Gastroesophageal sphincter (tissue), 3 donors: ENCODE measurements around the gene ALK.

ENCODE experiments used
- EP300 ChIP-seq: sonication (generic); formaldehyde crosslinking; IDR thresholded peaks from one replicate; pipeline ENCODE4 v1.6.1; 2017; ENCODE audit warnings: antibody characterized with exemption, mild to moderate bottlenecking
- POLR2A ChIP-seq, 2 donors: fragments of 450-650 bp; IDR thresholded peaks; one replicate each; pipeline ENCODE4 v1.6.1; 2017; ENCODE audit warnings: antibody characterized with exemption in 2 of 2, mild to moderate bottlenecking in 2 of 2, moderate library complexity in 1 of 2
- POLR2AphosphoS5 ChIP-seq: sonication (generic); formaldehyde crosslinking; IDR thresholded peaks from one replicate; pipeline ENCODE4 v1.6.1; 2017; ENCODE audit warnings: antibody characterized with exemption
- TF ChIP-seq, protein P1 (sequence below), 4 experiments: fragments of 200-600 bp in 2 of 4; fragments of 450-650 bp in 2 of 4; sonication (generic) in 1 of 4; IDR thresholded peaks; one replicate each; pipeline ENCODE4 v1.5.1; 2017 to 2019; ENCODE audit warnings: antibody characterized with exemption in 4 of 4, mild to moderate bottlenecking in 2 of 4, moderate library complexity in 2 of 4

GRCh38 chr2:29443151-29443550, 478.2 kb downstream of the ALK start:
- TF ChIP-seq, protein P1, sequence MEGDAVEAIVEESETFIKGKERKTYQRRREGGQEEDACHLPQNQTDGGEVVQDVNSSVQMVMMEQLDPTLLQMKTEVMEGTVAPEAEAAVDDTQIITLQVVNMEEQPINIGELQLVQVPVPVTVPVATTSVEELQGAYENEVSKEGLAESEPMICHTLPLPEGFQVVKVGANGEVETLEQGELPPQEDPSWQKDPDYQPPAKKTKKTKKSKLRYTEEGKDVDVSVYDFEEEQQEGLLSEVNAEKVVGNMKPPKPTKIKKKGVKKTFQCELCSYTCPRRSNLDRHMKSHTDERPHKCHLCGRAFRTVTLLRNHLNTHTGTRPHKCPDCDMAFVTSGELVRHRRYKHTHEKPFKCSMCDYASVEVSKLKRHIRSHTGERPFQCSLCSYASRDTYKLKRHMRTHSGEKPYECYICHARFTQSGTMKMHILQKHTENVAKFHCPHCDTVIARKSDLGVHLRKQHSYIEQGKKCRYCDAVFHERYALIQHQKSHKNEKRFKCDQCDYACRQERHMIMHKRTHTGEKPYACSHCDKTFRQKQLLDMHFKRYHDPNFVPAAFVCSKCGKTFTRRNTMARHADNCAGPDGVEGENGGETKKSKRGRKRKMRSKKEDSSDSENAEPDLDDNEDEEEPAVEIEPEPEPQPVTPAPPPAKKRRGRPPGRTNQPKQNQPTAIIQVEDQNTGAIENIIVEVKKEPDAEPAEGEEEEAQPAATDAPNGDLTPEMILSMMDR (IDR thresholded peaks at IDR 0.05), result no peak
- no peak for TF ChIP-seq POLR2A (IDR thresholded peaks at IDR 0.05)
- no peak for TF ChIP-seq POLR2AphosphoS5
- TF ChIP-seq EP300, result no peak
